Esophagus muscularis mucosa (tissue), 4 donors: ENCODE measurements around the gene AK4. TPM values are rescaled to one million over a fixed set of nuclear protein-coding genes. Genes with fewer than 3 reads are reported as not detected.

Experiments
- DNase-seq: peaks from one replicate; pipeline ENCODE4 v3.0.0-alpha.2; 2017; ENCODE audit errors: extremely low spot score
- H3K27ac ChIP-seq, 4 donors: fragments of 200-600 bp; sonication (generic); replicated peaks in 1 of 4; 1 replicate in 3 of 4; 2 replicates in 1 of 4; pipeline ENCODE4 v1.5.1; 2016 to 2019; ENCODE audit warnings: mild to moderate bottlenecking in 1 of 4
- H3K27me3 ChIP-seq, 4 donors: fragments of 200-600 bp; sonication (generic); one replicate each; pipeline versions ENCODE4 v1.5.1 to v1.6.0; 2016 to 2019
- H3K36me3 ChIP-seq, 4 donors: fragments of 200-600 bp; sonication (generic); one replicate each; pipeline ENCODE4 v1.5.1; 2016 to 2019
- H3K4me1 ChIP-seq, 4 donors: fragments of 200-600 bp; sonication (generic); one replicate each; pipeline ENCODE4 v1.5.1; 2016 to 2019
- H3K4me3 ChIP-seq, 4 donors: fragments of 200-600 bp; sonication (generic); 1 replicate in 2 of 4; 2 replicates in 2 of 4; pipeline ENCODE4 v1.5.1; 2016 to 2019; ENCODE audit warnings: mild to moderate bottlenecking in 4 of 4, moderate library complexity in 1 of 4
- H3K9me3 ChIP-seq, 4 donors: fragments of 200-600 bp; sonication (generic); 1 replicate in 3 of 4; 2 replicates in 1 of 4; pipeline ENCODE4 v1.5.1; 2016 to 2019
- CTCF ChIP-seq, 3 experiments: fragments of 200-600 bp in 2 of 3; fragments of 450-650 bp in 1 of 3; sonication (generic) in 2 of 3; IDR thresholded peaks; one replicate each; pipeline ENCODE4 v1.5.1; 2017 to 2019; ENCODE audit warnings: antibody characterized with exemption in 3 of 3, mild to moderate bottlenecking in 2 of 3, moderate library complexity in 1 of 3
- EP300 ChIP-seq: sonication (generic); formaldehyde crosslinking; IDR thresholded peaks from one replicate; pipeline ENCODE4 v1.6.1; 2017; ENCODE audit warnings: antibody characterized with exemption
- POLR2A ChIP-seq: fragments of 450-650 bp; IDR thresholded peaks from one replicate; pipeline ENCODE4 v1.6.1; 2017; ENCODE audit warnings: antibody characterized with exemption, moderate library complexity, mild to moderate bottlenecking, low read depth
- POLR2AphosphoS5 ChIP-seq, 2 donors: sonication (generic); formaldehyde crosslinking; IDR thresholded peaks; one replicate each; pipeline ENCODE4 v1.6.1; 2017; ENCODE audit warnings: antibody characterized with exemption in 2 of 2
- WGBS: methylation state at CpG from one replicate; pipeline ENCODE4 v1.1.5; 2018; 5-methylcytosine and 5-hydroxymethylcytosine counted together
- intact Hi-C: fragments of 100-400 bp; cut with DNase I; formaldehyde crosslinking; loops from one replicate; pipeline ENCODE4 v1.15.1; 2023
- total RNA-seq, 4 donors: library from RNA; depleted of rRNA; stranded (reverse); fragments of >200 nt; gene quantifications; one replicate each; pipeline versions ENCODE4 v1.1.0 to v1.2.1, GENCODE V29; 2016

The AK4 gene
- total RNA-seq, 4 donors from 2014 or later: 41.1 to 66.0 (median 51.2) TPM

- intact Hi-C loops: no loop called here
- Histone ChIP-seq H3K27me3 (no peaks in the 10 kb centered on the region), H3K9me3 (no peaks in the 10 kb centered on the region), H3K36me3 (peaks cover 0 to 9% (median 5%) of the 10 kb centered on the region in 4 donors), H3K4me1 (peaks cover 0 to 30% (median 4%) of the 10 kb centered on the region in 4 donors), H3K27ac (no peak overlapping the region), H3K4me3 (no peak overlapping the region)
- no peak for DNase-seq
- TF ChIP-seq EP300 (no peak), CTCF (IDR thresholded peaks at IDR 0.05) (no peak), POLR2A (no peak), POLR2AphosphoS5 (IDR thresholded peaks at IDR 0.05) (no peak)
- 94% methylated on average over 9 of the region's 9 CpGs for WGBS
Observed at GRCh38 chr1:65214340-65215027, 66.5 kb downstream of the AK4 start.

- Histone ChIP-seq H3K36me3 (peaks cover 0 to 24% (median 11%) of the 10 kb centered on the region in 4 donors), H3K27ac (no peak overlapping the region), H3K4me1 (peaks cover 0 to 26% (median 3%) of the 10 kb centered on the region in 4 donors), H3K4me3 (no peak overlapping the region), H3K9me3 (no peaks in the 10 kb centered on the region), H3K27me3 (no peaks in the 10 kb centered on the region)
- DNase-seq: peak; percentile 26
- TF ChIP-seq POLR2A: no peak
- TF ChIP-seq CTCF (IDR thresholded peaks at IDR 0.05): no peak
- no peak for TF ChIP-seq POLR2AphosphoS5 (IDR thresholded peaks at IDR 0.05)
- intact Hi-C loops: no loop called here
- WGBS: 86% methylated on average over 1 of the region's 1 CpG
Observed at GRCh38 chr1:65216989-65217388, 69.0 kb downstream of the AK4 start.

GRCh38 chr1:65221638-65222339, 73.8 kb downstream of the AK4 start:
- no peak overlapping the region for H3K4me3 ChIP-seq
- H3K9me3 ChIP-seq: no peaks in the 10 kb centered on the region
- peak; percentile 68 for DNase-seq
- TF ChIP-seq EP300 (no peak), CTCF (IDR thresholded peaks at IDR 0.05) (no peak), POLR2A (no peak), POLR2AphosphoS5 (IDR thresholded peaks at IDR 0.05) (no peak)
- no peaks in the 10 kb centered on the region for H3K27me3 ChIP-seq
- intact Hi-C loops: no loop called here
- H3K36me3 ChIP-seq: peaks cover 11 to 47% (median 14%) of the 10 kb centered on the region in 4 donors
- H3K27ac ChIP-seq: no peak overlapping the region
- WGBS: 82% methylated on average over 10 of the region's 10 CpGs
- peaks cover 0 to 3% (median 0%) of the 10 kb centered on the region in 4 donors for H3K4me1 ChIP-seq

- intact Hi-C loops: no loop called here
- Histone ChIP-seq H3K27ac (no peak overlapping the region), H3K36me3 (peaks cover 11 to 47% (median 14%) of the 10 kb centered on the region in 4 donors), H3K9me3 (no peaks in the 10 kb centered on the region), H3K27me3 (no peaks in the 10 kb centered on the region), H3K4me1 (no peaks in the 10 kb centered on the region), H3K4me3 (no peak overlapping the region)
- DNase-seq: peak; percentile 21
- WGBS: 85% methylated on average over 4 of the region's 4 CpGs
- TF ChIP-seq EP300 (no peak), CTCF (IDR thresholded peaks at IDR 0.05) (no peak), POLR2A (no peak)
Observed at GRCh38 chr1:65222340-65222940, 74.4 kb downstream of the AK4 start.
